Gastroesophageal sphincter (tissue), 4 donors: ENCODE data around the gene ATE1. TPM values are rescaled to one million over a fixed set of nuclear protein-coding genes. Genes with fewer than 3 reads are reported as not detected.
A peak's percentile ranks its signal among the peaks of the same experiment; 100 is the strongest.

ENCODE experiments used
- ATAC-seq: fragments of 150-250 bp; one replicate; pipeline ENCODE4 v1.9.1; 2016; ENCODE audit warnings: mild to moderate bottlenecking, moderate library complexity
- H3K27ac ChIP-seq, 4 donors: fragments of 200-600 bp; sonication (generic) in 3 of 4; 1 replicate in 3 of 4; 2 replicates in 1 of 4; pipeline ENCODE4 v1.5.1; 2016 to 2019
- H3K27me3 ChIP-seq: fragments of 200-600 bp; sonication (generic); one replicate; pipeline ENCODE4 v1.5.1; 2019
- H3K36me3 ChIP-seq, 2 donors: fragments of 200-600 bp; sonication (generic); one replicate each; pipeline ENCODE4 v1.5.1; 2019; ENCODE audit warnings: control low read depth in 1 of 2
- H3K4me1 ChIP-seq, 3 donors: fragments of 200-600 bp; sonication (generic); 1 replicate in 2 of 3; 2 replicates in 1 of 3; pipeline ENCODE4 v1.5.1; 2016 to 2019; ENCODE audit warnings: control low read depth in 2 of 3
- H3K4me3 ChIP-seq, 2 donors: fragments of 200-600 bp; sonication (generic); one replicate each; pipeline ENCODE4 v1.5.1; 2019; ENCODE audit warnings: mild to moderate bottlenecking in 1 of 2, moderate library complexity in 1 of 2
- H3K9me3 ChIP-seq, 3 donors: fragments of 200-600 bp; sonication (generic); one replicate each; pipeline ENCODE4 v1.5.1; 2017 to 2019; ENCODE audit warnings: control low read depth in 2 of 3
- CTCF ChIP-seq, 4 experiments: fragments of 200-600 bp in 2 of 4; fragments of 450-650 bp in 2 of 4; sonication (generic) in 1 of 4; IDR thresholded peaks; one replicate each; pipeline ENCODE4 v1.5.1; 2017 to 2019; ENCODE audit warnings: antibody characterized with exemption in 4 of 4, mild to moderate bottlenecking in 2 of 4, moderate library complexity in 2 of 4
- EP300 ChIP-seq: sonication (generic); formaldehyde crosslinking; IDR thresholded peaks from one replicate; pipeline ENCODE4 v1.6.1; 2017; ENCODE audit warnings: antibody characterized with exemption, mild to moderate bottlenecking
- POLR2A ChIP-seq, 2 donors: fragments of 450-650 bp; IDR thresholded peaks; one replicate each; pipeline ENCODE4 v1.6.1; 2017; ENCODE audit warnings: antibody characterized with exemption in 2 of 2, mild to moderate bottlenecking in 2 of 2, moderate library complexity in 1 of 2
- POLR2AphosphoS5 ChIP-seq: sonication (generic); formaldehyde crosslinking; IDR thresholded peaks from one replicate; pipeline ENCODE4 v1.6.1; 2017; ENCODE audit warnings: antibody characterized with exemption
- WGBS, 2 donors: methylation state at CpG; one replicate each; pipeline ENCODE4 v1.1.5; 2018; ENCODE audit warnings: low coverage in 1 of 2; 5-methylcytosine and 5-hydroxymethylcytosine counted together
- total RNA-seq, 4 donors: library from RNA; depleted of rRNA; stranded (reverse); fragments of >200 nt; gene quantifications; one replicate each; pipeline ENCODE4 v1.1.0, GENCODE V29; 2016

ATE1 gene
- total RNA-seq, 4 donors from 2014 or later = 24.6 to 38.2 (median 32.6) TPM

GRCh38 chr10:121947343-121948330 is 19.8 kb upstream of the ATE1 start:
- WGBS, 2 donors = 67 to 84% methylated on average over 4 to 5 of the region's 7 CpGs
- no peak for ATAC-seq
- TF ChIP-seq CTCF (IDR thresholded peaks at IDR 0.05) (no peak), POLR2A (IDR thresholded peaks at IDR 0.05) (no peak), EP300 (no peak), POLR2AphosphoS5 (no peak)
- H3K9me3 ChIP-seq = no peaks in the 10 kb centered on the region
- no peak overlapping the region for H3K4me3 ChIP-seq
- H3K27me3 ChIP-seq = no peaks in the 10 kb centered on the region
- no peak overlapping the region for H3K27ac ChIP-seq
- H3K4me1 ChIP-seq = peaks cover 0 to 28% (median 0%) of the 10 kb centered on the region in 3 donors
- H3K36me3 ChIP-seq = no peaks in the 10 kb centered on the region

GRCh38 chr10:121942749-121943416 is 15.1 kb upstream of the ATE1 start:
- H3K36me3 ChIP-seq = no peaks in the 10 kb centered on the region
- peaks cover 0 to 13% (median 0%) of the 10 kb centered on the region in 3 donors for H3K4me1 ChIP-seq
- WGBS, 2 donors = 40 to 92% methylated on average over 2 of the region's 2 CpGs
- TF ChIP-seq CTCF (IDR thresholded peaks at IDR 0.05) (no peak), POLR2AphosphoS5 (no peak)
- peak overlapping the region in 2 of 4 donors; percentile 3 to 54 for H3K27ac ChIP-seq
- no peak overlapping the region for H3K4me3 ChIP-seq
- H3K9me3 ChIP-seq = no peaks in the 10 kb centered on the region
- peak; percentile 76 for ATAC-seq
- no peaks in the 10 kb centered on the region for H3K27me3 ChIP-seq

- no peaks in the 10 kb centered on the region for H3K36me3 ChIP-seq
- H3K4me1 ChIP-seq = peaks cover 0 to 13% (median 0%) of the 10 kb centered on the region in 3 donors
- 83 to 84% methylated on average over 3 of the region's 3 CpGs for whole genome bisulfite sequencing, 2 donors
- no peak for ATAC-seq
- no peak overlapping the region for H3K4me3 ChIP-seq
- H3K9me3 ChIP-seq = no peaks in the 10 kb centered on the region
- TF ChIP-seq CTCF (IDR thresholded peaks at IDR 0.05) = no peak
- no peak for TF ChIP-seq POLR2AphosphoS5
- TF ChIP-seq POLR2A (IDR thresholded peaks at IDR 0.05) = no peak
- TF ChIP-seq EP300 = no peak
- no peak overlapping the region for H3K27ac ChIP-seq
- no peaks in the 10 kb centered on the region for H3K27me3 ChIP-seq
These were observed 13.7 kb upstream of the ATE1 start for GRCh38 chr10:121941532-121941931.

- Histone ChIP-seq H3K9me3 (no peaks in the 10 kb centered on the region), H3K27me3 (no peaks in the 10 kb centered on the region), H3K36me3 (no peaks in the 10 kb centered on the region), H3K4me3 (no peak overlapping the region), H3K27ac (no peak overlapping the region), H3K4me1 (peaks cover 0 to 4% (median 0%) of the 10 kb centered on the region in 3 donors)
- WGBS, 2 donors = 88 to 100% methylated on average over 1 to 2 of the region's 2 CpGs
- TF ChIP-seq EP300 (no peak), CTCF (IDR thresholded peaks at IDR 0.05) (no peak), POLR2A (IDR thresholded peaks at IDR 0.05) (no peak)
- no peak for ATAC-seq
These were observed 8.5 kb upstream of the ATE1 start for GRCh38 chr10:121936295-121936694.
